HepG2 (cell line): ENCODE results near the gene LIME1. TPM values are rescaled to one million over a fixed set of nuclear protein-coding genes. Genes with fewer than 3 reads are reported as not detected.

Experiments used
- ATAC-seq: fragments of 200-7000 bp; cut with Tn5 transposase; 3 replicates; pipeline ENCODE4 v1.9.1; 2020; ENCODE audit warnings: mild to moderate bottlenecking, moderate library complexity
- BruUV-seq: library from RNA; stranded (reverse); fragments of 400-500 nt; replicated peaks from 2 replicates; lab custom pipeline; 2021; lab: Mats Ljungman, UMichigan
- CTCF ChIA-PET: fragments of 300-600 bp; formaldehyde crosslinking; extraction: SDS; loops from one replicate; lab custom pipeline; 2021; ENCODE audit warnings: low total read pairs, inconsistent platforms, low intra/inter-chr PET ratio; lab: Yijun Ruan, JAX
- POLR2A ChIA-PET: fragments of 350-600 bp; sonication (Branson Sonifier 250); formaldehyde crosslinking; loops from one replicate; lab custom pipeline; 2020; ENCODE audit warnings: antibody characterized with exemption, inconsistent platforms; lab: Yijun Ruan, JAX
- DNase-seq: peaks from one replicate; pipeline ENCODE4 v3.0.0-alpha.2; 2015; ENCODE audit warnings: low spot score
- FAIRE-seq: peaks from 3 replicates; lab custom pipeline; 2011; peaks lifted over from hg19 to GRCh38; lab: Jason Lieb, UNC
- H2AFZ ChIP-seq: one replicate; pipeline ENCODE4 v1.6.1; 2011; ENCODE audit warnings: low read length, inconsistent platforms
- H3K27ac ChIP-seq: fragments of 300-600 bp; 3 replicates; pipeline ENCODE4 v1.8.0; 2011; ENCODE audit warnings: mixed run types, mild to moderate bottlenecking, mixed read lengths, low read length, inconsistent platforms; ENCODE audit not compliant: insufficient read depth; ENCODE audit errors: extremely low read length
- H3K27me3 ChIP-seq, 2 experiments: fragments of 200-600 bp in 1 of 2; 2 replicates in 1 of 2; 3 replicates in 1 of 2; pipeline versions ENCODE4 v1.6.0 to v1.8.0; 2011; ENCODE audit warnings: low read length in 2 of 2, mild to moderate bottlenecking in 2 of 2, moderate library complexity in 2 of 2, inconsistent platforms in 1 of 2; ENCODE audit not compliant: insufficient read depth in 2 of 2, control insufficient read depth in 1 of 2
- H3K36me3 ChIP-seq, 2 experiments: fragments of 200-600 bp in 1 of 2; replicated peaks in 1 of 2; 2 replicates in 1 of 2; 3 replicates in 1 of 2; pipeline versions ENCODE4 v1.5.1 to v1.8.0; 2011; ENCODE audit warnings: low read length in 2 of 2, inconsistent platforms in 1 of 2; ENCODE audit not compliant: insufficient read depth in 2 of 2, control insufficient read depth in 1 of 2
- H3K4me1 ChIP-seq: 2 replicates; pipeline ENCODE4 v1.5.1; 2012; ENCODE audit warnings: low read length, inconsistent platforms; ENCODE audit not compliant: insufficient read depth
- H3K4me2 ChIP-seq: 2 replicates; pipeline ENCODE4 v1.6.0; 2011; ENCODE audit warnings: low read depth, low read length, inconsistent platforms
- H3K4me3 ChIP-seq, 3 experiments: fragments of 200-600 bp in 1 of 3; sonication (generic), shearing (Covaris generic) in 1 of 3; replicated peaks in 1 of 3; 2 replicates each; pipeline ENCODE4 v1.5.1; 2011 to 2016; ENCODE audit warnings: low read length in 3 of 3, inconsistent platforms in 2 of 3, low read depth in 2 of 3, mild to moderate bottlenecking in 2 of 3, control low read depth in 1 of 3, mixed read lengths in 1 of 3; ENCODE audit not compliant: insufficient read depth in 1 of 3
- H3K79me2 ChIP-seq: one replicate; pipeline ENCODE4 v1.6.1; 2011; ENCODE audit warnings: low read length, inconsistent platforms; ENCODE audit not compliant: insufficient read depth
- H3K9ac ChIP-seq: 2 replicates; pipeline ENCODE4 v1.6.0; 2011; ENCODE audit warnings: mild to moderate bottlenecking, low read depth, low read length, inconsistent platforms; ENCODE audit not compliant: insufficient read depth
- H3K9me3 ChIP-seq: 2 replicates; pipeline ENCODE4 v1.5.1; 2012; ENCODE audit warnings: mild to moderate bottlenecking, low read length
- H4K20me1 ChIP-seq: 2 replicates; pipeline ENCODE4 v1.6.0; 2011; ENCODE audit warnings: inconsistent platforms, mild to moderate bottlenecking, low read length, moderate library complexity; ENCODE audit not compliant: insufficient read depth
- CHD4 ChIP-seq: fragments of 200-600 bp; sonication (generic); IDR thresholded peaks from 2 replicates; pipeline ENCODE4 v1.7.0; 2017; ENCODE audit warnings: mild to moderate bottlenecking, low read length, borderline replicate concordance
- CSRNP1 ChIP-seq: sonication (generic); formaldehyde crosslinking; IDR thresholded peaks from 2 replicates; pipeline ENCODE4 v1.8.1; 2023; ENCODE audit warnings: mild to moderate bottlenecking, missing genetic modification reagents
- DBP ChIP-seq: sonication (generic); formaldehyde crosslinking; IDR thresholded peaks from 2 replicates; pipeline ENCODE4 v1.4.0; 2020; ENCODE audit warnings: missing genetic modification reagents; ENCODE audit errors: not compliant biosample characterization
- HDAC6 ChIP-seq: fragments of 200-600 bp; sonication (generic); IDR thresholded peaks from 2 replicates; pipeline ENCODE4 v1.7.0; 2017; ENCODE audit warnings: mild to moderate bottlenecking, antibody characterized with exemption, low read length, low read depth
- HIC2 ChIP-seq: sonication (generic); formaldehyde crosslinking; IDR thresholded peaks from 2 replicates; pipeline ENCODE4 v1.9.0; 2022; ENCODE audit warnings: low read depth, missing genetic modification reagents
- MAFG ChIP-seq: sonication (generic); formaldehyde crosslinking; IDR thresholded peaks from 2 replicates; pipeline ENCODE4 v1.5.1; 2020; ENCODE audit warnings: mild to moderate bottlenecking, missing genetic modification reagents
- NFIB ChIP-seq: sonication (generic); formaldehyde crosslinking; IDR thresholded peaks from 2 replicates; pipeline ENCODE4 v1.9.0; 2021; ENCODE audit warnings: missing genetic modification reagents, mild to moderate bottlenecking, borderline replicate concordance
- NR2F2 ChIP-seq: IDR thresholded peaks from 2 replicates; pipeline ENCODE4 v1.6.1; 2012; ENCODE audit warnings: low read depth, inconsistent platforms, borderline replicate concordance
- SOX6 ChIP-seq, 2 experiments: fragments of 450-650 bp in 1 of 2; sonication (generic) in 1 of 2; formaldehyde crosslinking in 1 of 2; IDR thresholded peaks; 2 replicates each; pipeline versions ENCODE4 v1.4.0 to v1.6.1; 2017 to 2020; ENCODE audit warnings: antibody characterized with exemption in 1 of 2, mild to moderate bottlenecking in 1 of 2, missing genetic modification reagents in 1 of 2
- THAP9 ChIP-seq: sonication (generic); formaldehyde crosslinking; IDR thresholded peaks from 2 replicates; pipeline ENCODE4; 2020; ENCODE audit warnings: missing genetic modification reagents, mild to moderate bottlenecking, borderline replicate concordance
- ZFX ChIP-seq: sonication (generic); formaldehyde crosslinking; IDR thresholded peaks from 2 replicates; pipeline ENCODE4 v1.4.0; 2020; ENCODE audit warnings: mild to moderate bottlenecking, low read depth, missing genetic modification reagents, moderate library complexity
- ZUFSP ChIP-seq: sonication (generic); formaldehyde crosslinking; IDR thresholded peaks from 2 replicates; pipeline ENCODE4 v1.9.0; 2021; ENCODE audit warnings: missing genetic modification reagents, mild to moderate bottlenecking, borderline replicate concordance
- ZZZ3 ChIP-seq: sonication (generic); formaldehyde crosslinking; IDR thresholded peaks from 2 replicates; pipeline ENCODE4 v1.4.0; 2020; ENCODE audit warnings: missing genetic modification reagents, mild to moderate bottlenecking, borderline replicate concordance
- WGBS: methylation state at CpG from one replicate; pipeline ENCODE4 v1.1.6; 2017; ENCODE audit warnings: low lambda C conversion rate; 5-methylcytosine and 5-hydroxymethylcytosine counted together
- in situ Hi-C: cut with HindIII; loops from 2 replicates; pipeline ENCODE4 v1.10.0; 2017; ENCODE audit warnings: low pct_unique_long_range_greater_than_20kb; ENCODE audit not compliant: extremely low pct_ligation_motif_present
- intact Hi-C: fragments of 100-400 bp; cut with micrococcal nuclease; formaldehyde crosslinking; loops from one replicate; pipeline ENCODE4 v1.10.0; 2022; ENCODE audit not compliant: unreplicated experiment
- polyA plus RNA-seq, 8 experiments: library from polyadenylated mRNA; depleted of rRNA in 3 of 8; stranded (reverse) in 7 of 8; unstranded in 1 of 8; fragments of >200 nt; fragmentation: Illumina TruSeq in 4 of 8; extraction: Trizol in 4 of 8; gene quantifications; 2 replicates each; pipeline versions ENCODE4 v1.2.1 to v1.2.3, GENCODE V29; 2011 to 2016; ENCODE audit warnings: low read depth in 4 of 8, missing spikeins in 1 of 8, mixed read lengths in 1 of 8; ENCODE audit not compliant: insufficient read depth in 1 of 8
- total RNA-seq, 5 experiments: library from RNA; depleted of rRNA; stranded (reverse); fragments of >200 nt; fragmentation: Illumina TruSeq; extraction: Trizol; gene quantifications; 2 replicates each; pipeline ENCODE4 v1.2.3, GENCODE V29; 2016; ENCODE audit warnings: low read depth in 1 of 5

Gene LIME1
- total and polyA plus RNA-seq, 2 of the 13 experiments (the other 11 are each of a cell fraction or from before 2014, with no cell fraction given) = 13.0 to 61.5 TPM

GRCh38 chr20:63741354-63741675, 4.9 kb downstream of the LIME1 start:
- FAIRE-seq = no peak
- POLR2A ChIA-PET = interaction anchor here (0.7 to 2.4 kb wide), 29 partner anchors 9 to 321 kb away, joined by 3 to 41 read pairs (median 6); partner anchors contain the start of genes ARFRP1, DNAJC5, GMEB2 and PRPF6
- Histone ChIP-seq H3K4me3 (peak overlapping the region; percentile 61 to 84 (median 83)), H2AFZ (no peak overlapping the region), H3K27ac (peak overlapping the region; percentile 92), H3K9me3 (no peaks in the 10 kb centered on the region), H3K79me2 (peaks cover 23% of the 10 kb centered on the region), H3K36me3 (peaks cover 21 to 27% of the 10 kb centered on the region in 2 experiments), H3K9ac (peak overlapping the region; percentile 84), H4K20me1 (no peaks in the 10 kb centered on the region), H3K27me3 (no peaks in the 10 kb centered on the region), H3K4me2 (peak overlapping the region; percentile 95), H3K4me1 (peaks cover 64% of the 10 kb centered on the region)
- CTCF ChIA-PET = interaction anchor here (1.0 kb wide), 1 partner anchor 35 kb away, joined by 4 read pairs; no protein-coding TSS in a partner anchor
- intact Hi-C loops (loop anchor here (2.0 to 10.0 kb wide), 3 partner anchors 35 to 123 kb away; partner anchors contain the start of genes ABHD16B, ARFRP1 and TPD52L2), in situ Hi-C loops (loop anchor here (5.0 kb wide), 1 partner anchor 34 kb away; the partner anchor contains the start of genes ARFRP1 and ZGPAT)
- BruUV-seq = TSS peak; percentile 2
- no peak for DNase-seq
- 17% methylated on average over 6 of the region's 6 CpGs for WGBS
- no peak for ATAC-seq
- TF ChIP-seq HIC2 (CRISPR knock-in tag) (no peak), NFIB (CRISPR knock-in tag) (0 out of 2 replicates have a peak, but pooled peaks have one; percentile 67), CHD4 (0 out of 2 replicates have a peak, but pooled peaks have one; percentile 14), HDAC6 (no peak), NR2F2 (0 out of 2 replicates have a peak, but pooled peaks have one; percentile 22), ZUFSP (CRISPR knock-in tag) (no peak), ZZZ3 (CRISPR knock-in tag) (0 out of 2 replicates have a peak, but pooled peaks have one; percentile 11), MAFG (CRISPR knock-in tag) (no peak), ZFX (no peak), SOX6 (IDR thresholded peaks at IDR 0.05) (no peak), SOX6 (CRISPR knock-in tag; IDR thresholded peaks at IDR 0.05) (no peak), THAP9 (CRISPR knock-in tag) (0 out of 2 replicates have a peak, but pooled peaks have one; percentile 7), DBP (CRISPR knock-in tag) (no peak), CSRNP1 (CRISPR knock-in tag) (no peak)
